AG08395 (cell line): ENCODE measurements around the gene ATP13A3.

Experiments used
- DNase-seq: peaks from one replicate; pipeline ENCODE4 v3.0.0; 2012; ENCODE audit warnings: mixed read lengths, low spot score

The ATP13A3 gene

DNA sequence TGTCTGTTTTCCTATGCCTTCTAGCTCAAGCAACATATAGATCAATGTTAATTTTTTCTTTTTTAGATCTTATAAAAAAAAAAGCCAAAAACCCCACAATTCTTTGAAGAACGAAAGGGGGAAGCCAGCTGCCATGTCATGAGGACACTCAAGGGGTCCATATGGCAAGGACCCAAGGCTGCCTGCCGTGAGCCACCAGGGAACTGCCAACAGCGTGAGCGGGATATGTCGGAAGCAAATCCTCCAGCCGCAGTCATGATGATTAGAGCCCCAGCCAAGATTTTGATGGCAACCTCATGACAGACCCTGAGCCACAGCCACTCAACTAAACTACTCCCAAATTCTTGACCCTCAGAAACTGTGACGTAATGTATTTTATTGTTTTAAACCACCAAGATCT, 94.2 kb downstream of the ATP13A3 start:
- DNase-seq: no peak

DNA sequence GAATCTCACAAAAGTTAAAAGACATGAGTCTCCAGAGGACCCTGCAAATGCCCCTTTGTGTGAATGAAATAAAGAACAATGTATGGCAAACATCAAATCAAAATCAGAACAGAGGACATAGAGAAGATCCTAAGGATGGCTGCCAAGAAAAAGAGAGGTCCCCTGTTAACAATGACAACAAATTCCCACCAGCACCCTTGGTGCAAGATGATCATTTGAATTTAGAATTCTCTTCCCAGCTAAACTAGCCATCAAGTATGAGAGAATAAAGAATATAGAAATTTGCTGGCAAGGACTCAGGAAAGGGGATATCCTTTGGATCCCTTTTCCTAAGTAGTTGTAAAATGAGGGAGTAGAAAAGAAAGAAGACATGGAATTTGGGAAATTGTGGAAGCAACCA, 96.0 kb downstream of the ATP13A3 start:
- no peak for DNase-seq

DNA sequence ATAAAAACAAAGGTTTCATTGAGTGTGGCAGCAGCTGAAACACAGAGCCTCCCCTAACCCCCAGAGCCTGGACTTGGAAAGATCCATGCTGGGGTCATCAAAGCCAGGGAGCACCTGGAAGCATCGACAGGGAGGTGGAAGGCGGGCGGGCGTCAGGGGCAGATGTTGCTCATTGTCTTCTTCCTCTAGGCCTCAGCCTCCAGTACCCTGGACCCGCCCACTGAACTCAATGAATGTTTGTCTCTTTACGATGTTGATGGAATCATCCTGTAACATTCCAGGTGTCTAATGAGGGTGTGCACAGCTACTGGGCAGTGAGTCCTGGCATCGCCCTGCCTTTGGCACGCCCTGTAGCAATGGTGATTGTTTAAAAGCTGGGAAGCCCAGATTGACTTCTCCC, 97.5 kb downstream of the ATP13A3 start:
- no peak for DNase-seq

DNA sequence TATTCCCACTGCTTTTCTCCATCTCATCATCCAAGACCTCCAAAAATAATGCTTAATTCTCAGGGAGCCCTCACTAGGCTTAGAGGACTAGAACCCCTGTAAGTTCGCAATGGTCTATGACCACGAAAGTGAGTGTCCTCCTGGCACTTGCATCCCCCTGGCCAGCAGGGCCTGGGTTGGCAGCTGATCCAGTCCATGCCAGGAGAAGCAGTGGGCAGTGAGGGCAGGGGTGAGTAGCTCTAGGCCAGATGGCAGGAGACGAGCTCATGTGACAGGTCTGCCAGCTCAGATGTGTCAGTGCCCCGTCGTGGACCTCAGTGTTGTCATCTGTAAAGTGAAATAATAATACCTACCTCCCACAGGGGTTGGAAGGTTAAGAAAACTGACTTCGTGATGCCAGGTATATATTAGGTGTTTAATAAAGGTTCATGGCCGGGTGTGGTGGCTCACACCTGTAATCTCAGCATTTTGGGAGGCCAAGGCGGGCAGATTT, 98.8 kb downstream of the ATP13A3 start:
- no peak for DNase-seq

DNA sequence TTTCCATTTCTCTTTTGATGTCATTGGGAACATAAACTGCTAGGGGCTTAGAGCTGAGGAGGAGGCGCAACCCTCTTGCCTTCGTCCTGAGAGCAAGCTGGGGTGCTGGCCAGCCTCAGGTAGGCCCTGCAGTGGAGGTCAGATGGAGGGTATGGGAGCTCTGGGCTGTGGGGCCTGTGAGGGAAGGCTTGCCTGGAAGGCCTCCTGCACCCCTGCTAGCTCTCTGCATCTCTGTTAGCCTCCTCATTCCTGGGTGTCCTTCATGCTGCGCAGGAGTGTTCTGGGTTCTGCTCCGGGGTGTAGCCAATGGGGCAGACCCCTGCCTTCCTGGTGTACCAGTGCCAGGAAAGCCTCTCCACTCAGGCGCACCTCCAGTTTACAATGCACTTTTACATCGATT, 99.5 kb downstream of the ATP13A3 start:
- no peak for DNase-seq

DNA sequence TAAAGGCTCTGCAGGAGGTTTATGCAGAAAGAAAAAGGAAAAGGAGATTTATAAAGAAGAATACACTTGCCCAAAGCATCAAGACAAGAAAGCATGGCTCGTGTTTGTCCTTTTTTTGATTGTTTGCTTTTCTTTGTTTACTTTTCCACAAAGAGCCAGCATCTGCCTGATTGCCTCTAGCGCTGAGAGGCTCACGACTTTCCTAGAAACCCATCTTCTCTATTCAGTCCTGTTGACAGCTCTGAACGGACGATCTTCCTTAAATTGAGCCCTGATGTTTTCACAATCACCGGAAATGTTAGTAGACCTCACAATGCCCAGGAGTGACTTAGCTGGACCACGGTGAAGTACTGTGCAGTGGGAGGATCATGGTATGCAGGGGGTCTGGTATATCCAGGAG, 100.2 kb downstream of the ATP13A3 start:
- DNase-seq: no peak

DNA sequence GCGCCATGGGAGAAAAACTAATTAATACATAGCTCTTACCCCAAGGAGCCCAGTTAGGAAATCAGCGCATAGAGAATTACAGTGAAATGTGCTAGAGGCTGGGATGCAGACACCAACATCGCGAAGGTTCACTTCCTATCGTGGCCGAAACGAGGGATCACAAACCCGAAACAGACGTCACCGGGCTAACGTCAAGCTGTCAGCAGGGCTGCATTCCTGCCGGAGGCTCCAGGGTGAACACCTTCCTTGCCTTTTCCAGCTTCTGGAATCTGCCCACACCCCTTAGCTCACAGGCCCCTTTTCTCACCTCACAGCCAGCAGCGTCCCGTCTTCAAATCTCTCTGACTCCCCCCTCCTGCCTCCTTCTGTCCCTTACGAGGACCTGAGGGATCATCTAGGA, 100.7 kb downstream of the ATP13A3 start:
- DNase-seq: no peak

DNA sequence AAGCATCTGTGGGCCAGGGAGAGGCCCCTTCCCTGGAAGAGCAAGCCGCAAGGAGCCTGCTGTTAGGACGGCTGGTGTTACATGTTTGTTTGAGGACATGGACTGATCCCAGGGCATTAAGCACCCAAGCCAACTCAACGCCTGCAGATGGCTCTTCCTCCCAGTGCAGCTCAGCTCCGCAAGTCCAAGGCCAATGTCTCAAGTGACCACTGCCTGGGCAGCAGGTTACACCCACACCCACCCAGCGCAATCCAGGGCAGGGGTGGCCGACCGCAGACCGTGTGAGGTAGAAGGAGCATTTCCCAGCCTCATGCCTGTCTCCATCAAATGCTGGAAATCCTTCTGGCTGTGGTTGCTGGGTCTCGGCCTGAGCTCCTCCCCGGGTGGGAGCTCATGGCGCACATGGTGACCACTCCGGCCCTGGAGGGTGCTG, 102.2 kb downstream of the ATP13A3 start:
- no peak for DNase-seq

DNA sequence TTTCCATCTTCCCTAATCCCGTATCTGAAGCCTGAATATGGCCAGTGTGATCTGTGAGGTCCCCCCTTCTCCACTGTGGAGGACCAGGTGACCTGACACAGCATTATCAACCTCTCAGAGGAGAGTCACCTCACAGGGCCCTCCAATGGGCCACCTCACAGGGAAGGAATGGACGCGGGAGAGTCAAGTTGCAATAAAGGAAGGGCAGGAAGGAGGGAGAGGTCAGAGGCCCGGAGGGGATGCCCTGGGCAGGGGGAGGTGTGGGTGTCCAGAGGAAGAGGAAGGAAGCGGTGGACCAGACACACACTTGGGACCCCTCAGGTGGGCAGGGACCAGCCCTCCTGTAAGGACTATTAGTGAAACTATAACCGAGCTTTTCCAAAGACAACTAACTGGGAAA, 102.6 kb downstream of the ATP13A3 start:
- no peak for DNase-seq

DNA sequence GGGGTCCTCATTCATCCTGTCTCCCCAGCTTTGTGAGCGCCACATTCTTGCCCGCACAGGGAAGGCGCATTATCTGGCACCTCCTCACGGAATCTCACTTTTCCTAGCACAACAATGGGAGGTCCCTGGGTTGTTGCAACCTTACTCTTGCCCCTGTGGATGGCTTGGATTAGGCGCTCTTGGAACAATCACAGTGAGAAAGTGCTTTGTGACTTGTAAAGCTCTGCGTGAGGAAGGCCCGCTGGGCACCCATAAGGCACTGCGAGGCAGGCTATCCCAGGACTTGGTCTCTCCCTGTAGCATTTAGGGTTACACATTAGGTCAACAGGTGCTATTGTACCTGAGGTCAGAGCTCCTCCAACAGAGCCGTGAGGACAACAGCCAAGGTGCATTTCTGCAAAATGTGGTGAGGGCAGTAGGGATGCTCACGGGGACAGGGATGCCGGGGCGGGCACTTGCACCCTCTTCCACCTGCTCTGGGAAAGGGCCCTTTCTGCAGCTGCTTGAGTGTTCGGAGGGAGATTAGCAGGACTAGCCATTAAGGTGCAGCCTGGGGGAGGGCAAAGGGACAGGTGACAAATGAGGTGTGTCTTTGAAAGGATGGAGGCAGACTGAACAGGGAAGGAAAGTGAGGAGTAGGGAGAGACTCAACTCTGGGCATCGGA, 103.4 kb downstream of the ATP13A3 start:
- no peak for DNase-seq

DNA sequence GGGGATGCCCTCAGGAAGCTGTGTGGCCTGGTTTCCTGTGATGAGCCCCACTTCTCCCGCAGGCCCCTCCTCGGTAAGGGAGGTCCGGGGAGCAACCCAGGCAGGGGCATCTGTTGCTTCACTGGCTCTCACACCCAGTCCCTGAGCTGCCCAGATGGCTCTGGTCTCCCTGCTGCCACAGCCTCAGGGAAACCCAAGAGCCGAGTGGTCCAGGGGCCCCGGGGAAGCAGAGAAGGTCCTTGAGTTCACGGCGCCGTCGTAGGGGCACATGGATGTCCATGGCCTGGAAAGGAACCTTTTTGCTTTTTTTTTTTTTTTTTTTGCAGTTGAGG, 103.9 kb downstream of the ATP13A3 start:
- DNase-seq: no peak

DNA sequence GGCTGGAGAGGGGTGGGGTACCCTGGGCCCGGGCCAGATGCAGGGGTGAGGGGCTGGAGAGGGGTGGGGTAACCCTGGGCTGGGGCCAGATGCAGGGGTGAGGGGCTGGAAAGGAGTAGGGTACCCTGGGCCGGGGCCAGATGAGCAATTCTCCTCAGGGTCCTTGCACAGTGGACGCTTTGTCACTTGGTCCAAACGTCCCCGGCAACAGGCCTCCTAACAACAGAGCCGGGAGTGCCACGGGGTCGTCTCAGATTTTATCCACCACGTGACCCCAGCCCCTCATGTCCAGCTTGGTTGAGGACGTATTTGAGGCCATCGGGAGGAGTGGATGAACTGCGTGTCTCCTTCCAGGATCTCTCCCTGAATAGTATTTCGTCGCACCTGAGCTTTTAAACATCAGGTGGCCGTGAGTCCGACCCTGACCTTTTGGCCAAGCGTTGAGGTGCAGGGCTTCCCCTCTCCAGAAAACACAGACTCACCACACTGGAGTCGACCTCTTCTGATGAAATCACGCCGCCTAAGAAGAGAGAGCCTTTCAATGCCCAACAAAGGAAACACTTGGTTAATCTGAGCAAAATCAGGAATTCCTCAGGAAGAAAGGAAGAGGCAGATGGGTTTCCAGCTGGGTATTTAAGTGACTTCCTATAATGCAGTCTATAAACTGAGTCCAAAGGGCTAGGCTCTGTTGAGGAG, 104.5 kb downstream of the ATP13A3 start:
- no peak for DNase-seq

DNA sequence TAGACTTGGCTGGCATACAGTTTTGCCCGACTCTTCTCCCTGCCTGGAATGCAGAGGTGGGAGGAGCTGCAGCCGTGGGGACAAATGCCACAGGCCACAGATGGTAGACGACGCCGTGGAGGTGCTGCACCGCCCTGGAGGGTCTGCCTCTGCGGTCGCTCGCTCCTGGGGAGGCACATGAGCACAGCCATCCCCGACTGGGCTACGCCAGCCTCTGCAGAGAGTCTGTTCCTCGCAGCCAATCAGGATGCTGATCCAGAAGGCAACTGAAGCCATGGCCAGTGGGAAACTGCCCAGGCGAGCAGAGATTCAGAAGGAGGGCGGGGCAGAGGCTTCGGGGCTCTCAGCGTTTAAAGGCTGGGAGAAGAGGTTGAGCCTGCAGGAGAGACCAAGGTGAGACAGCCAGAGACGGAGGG, 105.3 kb downstream of the ATP13A3 start:
- no peak for DNase-seq

DNA sequence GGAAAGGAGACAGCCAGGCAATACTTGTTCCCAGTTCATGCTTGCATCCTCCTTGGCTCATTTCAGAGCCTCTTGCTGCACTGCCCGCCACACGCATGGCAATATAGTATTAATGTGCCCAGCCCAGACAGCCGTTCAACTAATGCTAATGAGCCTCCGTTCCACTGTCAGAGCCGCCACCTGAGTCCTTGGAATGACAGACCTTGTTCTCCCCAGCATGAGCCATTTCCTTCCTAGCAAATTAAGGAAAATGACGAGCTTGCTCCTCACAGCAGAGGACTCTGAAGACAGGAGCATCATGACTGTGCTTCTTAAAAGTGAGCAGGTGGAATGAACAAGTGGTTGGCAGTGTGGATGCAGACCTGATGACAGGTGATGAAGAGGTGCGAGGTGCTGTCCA, 106.5 kb downstream of the ATP13A3 start:
- no peak for DNase-seq

DNA sequence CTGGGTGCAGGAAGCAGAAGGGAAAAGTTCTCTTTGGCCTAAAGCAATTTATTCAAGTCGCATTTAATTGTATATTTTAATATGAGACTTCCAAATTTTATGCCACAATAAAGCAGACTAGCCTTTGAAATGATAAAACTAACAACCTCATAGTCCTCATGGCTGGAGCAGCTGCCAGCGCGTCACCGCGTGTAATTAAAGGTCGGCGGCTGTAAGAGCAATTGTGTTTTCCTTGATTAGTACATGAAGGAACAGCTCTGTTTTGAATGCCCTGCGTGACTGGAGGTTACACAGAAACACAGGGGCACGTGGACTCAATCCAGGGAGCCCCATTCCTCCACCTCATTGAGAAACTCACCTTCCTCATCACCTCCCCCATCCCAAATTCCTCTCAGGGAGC, 107.2 kb downstream of the ATP13A3 start:
- no peak for DNase-seq

DNA sequence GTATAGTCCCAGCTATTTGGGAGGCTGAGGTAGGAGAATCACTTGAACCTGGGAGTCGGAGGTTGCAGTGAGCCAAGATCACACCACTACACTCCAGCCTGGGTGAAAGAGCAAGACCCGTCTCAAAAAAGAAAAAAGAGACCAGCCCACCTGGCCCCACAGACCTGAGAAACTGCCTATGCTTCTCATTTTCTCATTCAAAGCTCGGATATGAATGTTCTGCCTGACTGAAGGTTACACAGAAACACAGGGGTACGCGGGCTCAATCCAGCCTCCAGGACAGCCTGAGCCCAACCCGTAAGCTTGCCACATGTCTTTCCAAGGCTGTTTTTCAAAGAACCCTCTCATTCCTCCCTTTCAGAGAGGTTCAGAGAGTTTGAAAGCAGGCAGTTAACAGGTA, 107.6 kb downstream of the ATP13A3 start:
- DNase-seq: no peak

DNA sequence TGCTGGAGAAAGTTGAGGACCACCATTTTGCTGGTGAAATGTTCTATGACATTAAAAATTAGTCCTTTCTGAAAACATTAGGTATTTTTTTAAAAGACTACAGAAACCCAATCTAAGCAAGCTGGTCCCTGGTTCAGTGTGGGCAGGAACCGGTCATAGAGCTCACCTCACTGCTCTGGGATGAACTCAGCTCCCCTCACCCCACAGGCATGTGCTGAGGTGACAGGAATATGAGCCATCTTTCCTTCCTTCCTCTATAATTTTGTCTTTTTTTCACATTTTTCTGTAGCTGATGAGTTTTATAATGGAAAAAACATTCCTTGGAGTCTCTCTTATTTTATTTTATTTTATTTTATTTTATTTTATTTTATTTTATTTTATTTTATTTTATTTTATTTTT, 109.1 kb downstream of the ATP13A3 start:
- no peak for DNase-seq

DNA sequence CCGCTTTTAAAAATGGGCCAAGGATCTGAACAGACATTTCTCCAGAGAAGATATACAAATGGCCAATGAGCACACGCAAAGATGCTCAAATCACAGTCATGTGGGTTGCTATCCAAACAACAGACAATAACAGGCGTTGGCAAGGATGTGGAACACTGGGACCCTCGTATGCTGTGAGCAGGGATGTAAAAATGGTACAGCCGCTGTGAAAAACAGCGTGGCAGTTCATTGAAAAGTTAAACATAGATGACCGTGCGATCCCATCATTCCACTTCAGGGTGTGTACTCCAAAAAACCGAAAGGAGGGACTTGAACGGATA, 110.6 kb downstream of the ATP13A3 start:
- no peak for DNase-seq

DNA sequence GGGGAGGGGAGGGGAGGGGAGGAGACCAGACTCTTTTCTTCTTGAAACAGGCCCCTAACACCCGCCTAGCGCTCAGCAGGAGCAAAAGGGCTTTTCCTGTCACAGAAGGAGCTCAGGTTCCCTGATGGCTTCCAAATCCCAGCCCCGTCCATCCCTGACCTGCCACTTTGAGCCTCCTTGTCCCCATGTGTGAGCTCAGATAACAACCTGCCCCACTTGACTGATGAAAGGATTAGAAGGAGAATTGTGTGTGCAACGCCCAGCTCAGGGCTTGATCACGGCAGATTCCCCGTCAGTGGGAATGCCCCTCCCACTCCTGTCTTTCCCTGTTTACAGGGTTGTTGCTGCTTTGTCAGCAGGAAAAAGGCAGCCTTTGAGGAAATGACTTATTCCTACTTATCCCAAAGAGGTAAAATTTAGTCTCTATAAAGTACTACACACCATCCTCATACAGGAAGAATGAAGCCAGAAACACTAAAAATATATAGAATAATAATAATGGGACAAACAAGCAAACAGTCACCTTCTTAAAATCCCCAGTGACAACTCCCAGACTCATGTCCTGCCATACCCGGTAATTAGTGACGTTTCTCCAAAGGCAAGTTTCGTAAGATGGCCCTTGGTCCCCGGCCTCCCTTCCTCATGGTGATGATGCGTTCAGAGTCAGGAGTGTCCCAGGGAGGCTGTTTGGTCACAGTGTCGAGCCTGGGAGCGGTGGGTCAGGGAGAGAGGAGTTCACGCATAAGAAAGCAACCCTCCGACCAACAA, 111.1 kb downstream of the ATP13A3 start:
- DNase-seq: no peak

DNA sequence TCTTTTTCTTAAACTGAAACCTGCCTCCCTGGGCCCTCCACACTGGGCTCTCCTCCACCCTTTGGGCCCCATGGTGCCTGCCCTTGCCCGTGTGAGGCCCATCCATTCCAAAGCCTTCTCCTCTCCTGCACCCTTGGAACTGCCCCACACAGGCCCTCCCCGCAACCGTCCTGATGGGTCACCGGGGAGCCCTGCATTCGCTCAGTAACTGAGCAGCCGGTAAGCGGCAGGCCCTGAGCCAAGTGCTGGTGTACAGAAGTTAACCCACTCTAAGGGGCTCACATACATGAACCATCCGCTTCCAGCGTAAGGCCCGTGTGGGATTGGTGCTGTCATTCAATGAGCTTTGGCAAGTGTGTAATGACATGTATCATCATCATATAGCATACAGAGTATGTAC, 111.9 kb downstream of the ATP13A3 start:
- no peak for DNase-seq

DNA sequence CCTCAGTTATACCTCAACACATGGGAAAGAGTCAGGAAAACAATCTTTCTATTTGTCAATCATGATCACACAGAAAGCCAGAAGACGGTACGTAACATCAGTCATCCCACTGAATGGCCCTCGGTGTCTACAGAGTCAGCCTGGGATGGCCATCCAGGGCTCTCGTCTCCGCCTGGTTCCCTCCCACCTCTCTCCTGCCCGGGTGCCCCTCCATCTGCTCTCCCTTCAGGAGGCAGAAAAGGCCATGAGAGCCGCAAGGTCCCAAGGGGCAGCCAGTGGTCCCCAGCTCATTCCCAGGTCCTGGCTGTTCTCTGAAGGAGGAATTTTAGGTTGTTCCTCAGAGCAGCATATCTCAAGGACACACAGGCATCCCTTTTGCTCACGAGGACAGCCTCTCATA, 112.9 kb downstream of the ATP13A3 start:
- no peak for DNase-seq

DNA sequence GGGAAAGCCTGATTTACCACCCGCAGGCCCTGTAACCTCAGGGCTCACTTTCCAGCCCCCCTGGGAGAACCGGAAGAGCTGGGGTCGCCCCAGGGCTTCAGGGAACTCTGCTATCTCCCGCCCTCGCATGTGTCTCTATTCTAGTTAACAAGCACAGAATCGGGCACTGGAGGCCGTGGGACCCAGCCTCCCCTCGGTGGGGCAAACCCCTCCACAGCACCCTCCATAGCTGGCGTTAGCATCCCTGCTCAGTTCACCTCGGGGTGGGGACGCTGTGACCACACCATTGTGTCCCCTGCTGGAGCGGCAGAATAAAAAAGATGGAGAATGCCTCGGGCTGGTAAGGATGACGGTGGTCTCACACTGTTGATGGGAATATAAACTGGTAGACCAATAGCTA, 113.8 kb downstream of the ATP13A3 start:
- no peak for DNase-seq

DNA sequence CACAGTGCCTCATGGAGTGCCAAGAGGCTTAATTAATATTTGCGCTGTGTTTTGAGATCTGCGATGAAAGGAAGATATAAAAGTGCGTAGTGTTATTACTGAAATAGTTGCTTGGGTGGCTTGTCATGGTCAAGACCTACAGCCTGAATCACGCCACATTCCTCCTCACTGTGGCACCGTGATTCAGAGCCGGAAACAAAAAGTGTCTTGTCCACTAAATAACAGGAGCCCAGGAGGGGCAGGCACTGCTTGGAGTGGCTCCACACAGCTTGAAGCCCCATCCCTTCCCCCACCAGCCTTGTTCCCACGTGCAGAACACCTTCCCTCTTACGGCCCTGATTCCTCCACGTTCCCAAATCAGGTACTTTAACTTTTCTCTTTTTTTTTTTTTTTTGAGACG, 116.0 kb downstream of the ATP13A3 start:
- no peak for DNase-seq
